H9 (cell line): ENCODE data around the gene FDX2. TPM values are rescaled to one million over a fixed set of nuclear protein-coding genes. Genes with fewer than 3 reads are reported as not detected.

Experiments
- DNase-seq: peaks from one replicate; pipeline ENCODE4 v3.0.0-alpha.2; 2017
- H2AFZ ChIP-seq: one replicate; pipeline ENCODE4 v1.6.1; 2013; ENCODE audit warnings: mild to moderate bottlenecking, low read length, control low read depth, moderate library complexity
- H2AK5ac ChIP-seq: 2 replicates; pipeline ENCODE4 v1.6.1; 2013; ENCODE audit warnings: low read length, control low read depth, mixed read lengths; ENCODE audit not compliant: insufficient read length
- H2BK120ac ChIP-seq: one replicate; pipeline ENCODE4 v1.6.1; 2013; ENCODE audit warnings: low read depth, mild to moderate bottlenecking, low read length, control low read depth, inconsistent platforms; ENCODE audit not compliant: poor library complexity, severe bottlenecking
- H2BK12ac ChIP-seq: 2 replicates; pipeline ENCODE4 v1.6.1; 2013; ENCODE audit warnings: low read length, control low read depth, mixed read lengths, low read depth; ENCODE audit not compliant: insufficient read length
- H2BK15ac ChIP-seq: 2 replicates; pipeline ENCODE4 v1.6.1; 2013; ENCODE audit warnings: low read depth, low read length, control low read depth
- H2BK20ac ChIP-seq: one replicate; pipeline ENCODE4 v1.6.1; 2013; ENCODE audit warnings: low read depth, mild to moderate bottlenecking, low read length, control low read depth, inconsistent platforms; ENCODE audit not compliant: poor library complexity, severe bottlenecking
- H2BK5ac ChIP-seq: 2 replicates; pipeline ENCODE4 v1.6.1; 2013; ENCODE audit warnings: low read length, control low read depth, mixed read lengths; ENCODE audit not compliant: insufficient read length
- H3K14ac ChIP-seq: 2 replicates; pipeline ENCODE4 v1.6.1; 2013; ENCODE audit warnings: low read length, control low read depth; ENCODE audit not compliant: insufficient read depth
- H3K18ac ChIP-seq: 2 replicates; pipeline ENCODE4 v1.6.1; 2013; ENCODE audit warnings: low read depth, mild to moderate bottlenecking, mixed read lengths, low read length, control low read depth; ENCODE audit not compliant: insufficient read length
- H3K23ac ChIP-seq: 2 replicates; pipeline ENCODE4 v1.6.1; 2013; ENCODE audit warnings: low read length, control low read depth, mixed read lengths, low read depth; ENCODE audit not compliant: insufficient read length
- H3K23me2 ChIP-seq: 2 replicates; pipeline ENCODE4 v1.6.1; 2013; ENCODE audit warnings: low read depth, mild to moderate bottlenecking, mixed read lengths, low read length, control low read depth; ENCODE audit not compliant: insufficient read length, poor library complexity, severe bottlenecking
- H3K27ac ChIP-seq: 2 replicates; pipeline ENCODE4 v1.5.1; 2013; ENCODE audit warnings: low read length, control low read depth, mixed read lengths, low read depth; ENCODE audit not compliant: insufficient read length
- H3K27me3 ChIP-seq: 2 replicates; pipeline ENCODE4 v1.6.1; 2013; ENCODE audit warnings: low read length, control low read depth, inconsistent platforms; ENCODE audit not compliant: insufficient read depth
- H3K4ac ChIP-seq: 2 replicates; pipeline ENCODE4 v1.6.1; 2013; ENCODE audit warnings: low read depth, mild to moderate bottlenecking, control low read depth, inconsistent platforms, low read length, moderate library complexity
- H3K4me1 ChIP-seq: 2 replicates; pipeline ENCODE4 v1.6.1; 2013; ENCODE audit warnings: low read length, control low read depth, inconsistent platforms; ENCODE audit not compliant: insufficient read depth
- H3K4me2 ChIP-seq: 2 replicates; pipeline ENCODE4 v1.6.1; 2013; ENCODE audit warnings: low read length, control low read depth, mixed read lengths; ENCODE audit not compliant: insufficient read length, insufficient read depth
- H3K56ac ChIP-seq: 2 replicates; pipeline ENCODE4 v1.6.1; 2013; ENCODE audit warnings: low read depth, mild to moderate bottlenecking, mixed read lengths, low read length, control low read depth; ENCODE audit not compliant: insufficient read length
- H3K79me1 ChIP-seq: 2 replicates; pipeline ENCODE4 v1.6.1; 2013; ENCODE audit warnings: low read depth, mild to moderate bottlenecking, moderate library complexity, low read length, control low read depth, inconsistent platforms; ENCODE audit not compliant: insufficient read depth, poor library complexity, severe bottlenecking
- H3K79me2 ChIP-seq: 2 replicates; pipeline ENCODE4 v1.6.1; 2013; ENCODE audit warnings: low read length, control low read depth, inconsistent platforms; ENCODE audit not compliant: insufficient read depth
- H3K9ac ChIP-seq: 2 replicates; pipeline ENCODE4 v1.6.1; 2013; ENCODE audit warnings: low read length, control low read depth, mixed read lengths; ENCODE audit not compliant: insufficient read length; ENCODE audit errors: extremely low read depth
- H3K9me3 ChIP-seq: one replicate; pipeline ENCODE4 v1.6.1; 2013; ENCODE audit warnings: low read depth, low read length, inconsistent platforms; ENCODE audit not compliant: control insufficient read depth
- H3T11ph ChIP-seq: one replicate; pipeline ENCODE4 v1.6.1; 2013; ENCODE audit warnings: mild to moderate bottlenecking, low read length, control low read depth, inconsistent platforms
- H4K20me1 ChIP-seq: one replicate; pipeline ENCODE4 v1.6.1; 2013; ENCODE audit not compliant: control insufficient read depth, insufficient read length, insufficient read depth
- H4K5ac ChIP-seq: 2 replicates; pipeline ENCODE4 v1.6.1; 2013; ENCODE audit warnings: low read depth, mild to moderate bottlenecking, mixed read lengths, low read length, control low read depth; ENCODE audit not compliant: insufficient read length
- H4K8ac ChIP-seq: replicated peaks from 2 replicates; pipeline ENCODE4 v1.6.1; 2013; ENCODE audit warnings: low read length, control low read depth, mixed read lengths, low read depth; ENCODE audit not compliant: insufficient read length
- H4K91ac ChIP-seq: 2 replicates; pipeline ENCODE4 v1.6.1; 2013; ENCODE audit warnings: low read depth, mild to moderate bottlenecking, moderate library complexity, mixed read lengths, low read length, control low read depth; ENCODE audit not compliant: insufficient read length
- H3K27ac Mint-ChIP-seq, 3 experiments: 2 replicates in 2 of 3; 3 replicates in 1 of 3; pipeline ENCODE4 v1.8.0; 2020 to 2021; ENCODE audit warnings: mixed read lengths in 3 of 3, mild to moderate bottlenecking in 1 of 3, moderate library complexity in 1 of 3
- H3K27me3 Mint-ChIP-seq: 2 replicates; pipeline ENCODE4 v1.8.0; 2021; ENCODE audit warnings: low read depth, mild to moderate bottlenecking, moderate library complexity, mixed read lengths
- H3K36me3 Mint-ChIP-seq, 3 experiments: 2 replicates in 2 of 3; 3 replicates in 1 of 3; pipeline ENCODE4 v1.8.0; 2020 to 2021; ENCODE audit warnings: low read depth in 3 of 3, mixed read lengths in 3 of 3; ENCODE audit not compliant: insufficient read depth in 1 of 3
- H3K4me1 Mint-ChIP-seq, 2 experiments: 2 replicates each; pipeline ENCODE4 v1.8.0; 2020; ENCODE audit warnings: mixed read lengths in 2 of 2
- H3K4me3 Mint-ChIP-seq, 2 experiments: 2 replicates in 1 of 2; 3 replicates in 1 of 2; pipeline ENCODE4 v1.8.0; 2020 to 2021; ENCODE audit warnings: mild to moderate bottlenecking in 2 of 2, mixed read lengths in 2 of 2, moderate library complexity in 1 of 2
- H3K9me3 Mint-ChIP-seq, 2 experiments: 2 replicates in 1 of 2; 3 replicates in 1 of 2; pipeline ENCODE4 v1.8.0; 2020; ENCODE audit warnings: mild to moderate bottlenecking in 2 of 2, mixed read lengths in 2 of 2, moderate library complexity in 1 of 2
- CTCF ChIP-seq: fragments of 200-600 bp; sonication (generic); conservative IDR thresholded peaks from 3 replicates; pipeline ENCODE4 v1.8.0; 2021; ENCODE audit warnings: antibody characterized with exemption, mild to moderate bottlenecking
- WGBS: extraction: QIAGEN DNeasy Blood & Tissue Kit; methylation state at CpG from one replicate; pipeline ENCODE4 v1.1.7; 2013; ENCODE audit warnings: missing lambda C conversion rate, low lambda C conversion rate, mixed read lengths; ENCODE audit not compliant: insufficient read length; ENCODE audit errors: extremely low coverage; 5-methylcytosine and 5-hydroxymethylcytosine counted together
- total RNA-seq: library from RNA; stranded (reverse); gene quantifications from 2 replicates; pipeline ENCODE4 v1.2.1, GENCODE V29; 2021

Gene FDX2
- total RNA-seq, 1 experiment from 2014 or later = 27.7 TPM

- Histone ChIP-seq H2AK5ac (no peak overlapping the region), H3K4me2 (no peak overlapping the region), H4K20me1 (no peaks in the 10 kb centered on the region), H3K9me3 (no peaks in the 10 kb centered on the region), H2BK15ac (no peak overlapping the region), H3K27me3 (no peaks in the 10 kb centered on the region), H3K56ac (no peak overlapping the region), H3K79me2 (no peaks in the 10 kb centered on the region), H3K18ac (no peak overlapping the region), H4K91ac (no peak overlapping the region), H3K14ac (no peak overlapping the region), H3T11ph (no peak overlapping the region), H2BK120ac (no peak overlapping the region), H3K4ac (no peak overlapping the region), H4K8ac (no peak overlapping the region), H3K9ac (no peak overlapping the region), H3K23ac (no peak overlapping the region), H2BK12ac (no peak overlapping the region), H2AFZ (no peak overlapping the region), H3K79me1 (no peaks in the 10 kb centered on the region), H3K23me2 (no peaks in the 10 kb centered on the region), H2BK5ac (no peak overlapping the region), H4K5ac (no peak overlapping the region), H3K4me1 (peaks cover 6% of the 10 kb centered on the region; the same call in 1 of the 2 replicates), H3K27ac (no peak overlapping the region), H2BK20ac (no peak overlapping the region)
- H3K36me3 Mint-ChIP-seq = no peaks in the 10 kb centered on the region
- H3K27ac Mint-ChIP-seq = no peak overlapping the region
- no peaks in the 10 kb centered on the region for H3K9me3 Mint-ChIP-seq
- no peaks in the 10 kb centered on the region for H3K27me3 Mint-ChIP-seq
- no CpG with 5 or more reads among the region's 2 CpGs for WGBS
- H3K4me1 Mint-ChIP-seq = peaks cover 12 to 17% of the 10 kb centered on the region in 2 experiments
- no peak for TF ChIP-seq CTCF
- no peak overlapping the region for H3K4me3 Mint-ChIP-seq
- DNase-seq = no peak
These were observed 27.7 kb upstream of the FDX2 start for GRCh38 chr19:10343495-10343894.
